Measurements from ENCODE around the gene ZNF521.
"Not testable (repeated sequence)": the region's sequence is repeated elsewhere in the genome, so short reads cannot be mapped to it uniquely, and the experiment has no call there.

ZNF521 gene

GRCh38 chr18:25067275-25068025 lies 284.5 kb downstream of the ZNF521 start:
- no peak for DNase-seq

GRCh38 chr18:25066516-25066915 lies 285.4 kb downstream of the ZNF521 start:
- no peak for DNase-seq

- no peak for DNase-seq
Observed at GRCh38 chr18:25062720-25063119, 289.2 kb downstream of the ZNF521 start.

GRCh38 chr18:25061395-25061794 lies 290.6 kb downstream of the ZNF521 start:
- DNase-seq, result no peak

- no peak for DNase-seq
Observed at GRCh38 chr18:25058521-25058920, 293.4 kb downstream of the ZNF521 start.

GRCh38 chr18:25057491-25058050 lies 294.4 kb downstream of the ZNF521 start:
- DNase-seq, result no peak

GRCh38 chr18:25056429-25056828 lies 295.5 kb downstream of the ZNF521 start:
- no peak for DNase-seq

GRCh38 chr18:25055076-25055475 lies 296.9 kb downstream of the ZNF521 start:
- DNase-seq, result no peak

- DNase-seq, result no peak
Observed at GRCh38 chr18:25053466-25053865, 298.5 kb downstream of the ZNF521 start.

GRCh38 chr18:25052511-25052921 lies 299.4 kb downstream of the ZNF521 start:
- DNase-seq, result no peak

GRCh38 chr18:25050605-25051004 lies 301.4 kb downstream of the ZNF521 start:
- DNase-seq, result no peak

GRCh38 chr18:25047983-25048382 lies 304.0 kb downstream of the ZNF521 start:
- DNase-seq, result no peak

- no peak for DNase-seq
Observed at GRCh38 chr18:25047421-25047820, 304.5 kb downstream of the ZNF521 start.

- no peak for DNase-seq
Observed at GRCh38 chr18:25044694-25045093, 307.3 kb downstream of the ZNF521 start.

GRCh38 chr18:25043104-25043503 lies 308.9 kb downstream of the ZNF521 start:
- no peak for DNase-seq

GRCh38 chr18:25042641-25043051 lies 309.3 kb downstream of the ZNF521 start:
- no peak for DNase-seq

- no peak for DNase-seq
Observed at GRCh38 chr18:25039781-25040180, 312.2 kb downstream of the ZNF521 start.

GRCh38 chr18:25038261-25038660 lies 313.7 kb downstream of the ZNF521 start:
- DNase-seq, result no peak

GRCh38 chr18:25033747-25034471 lies 318.1 kb downstream of the ZNF521 start:
- no peak for DNase-seq

- not testable (repeated sequence) for DNase-seq
Observed at GRCh38 chr18:25033175-25033574, 318.8 kb downstream of the ZNF521 start.

- no peak for DNase-seq
Observed at GRCh38 chr18:25029802-25030201, 322.2 kb downstream of the ZNF521 start.

- no peak for DNase-seq
Observed at GRCh38 chr18:25019931-25020330, 332.0 kb downstream of the ZNF521 start.

- peak; percentile 16 for DNase-seq
Observed at GRCh38 chr18:25019086-25019860, 332.7 kb downstream of the ZNF521 start.
